Measurements from ENCODE around the gene SCGB1A1. TPM values are rescaled to one million over a fixed set of nuclear protein-coding genes. Genes with fewer than 3 reads are reported as not detected.

The SCGB1A1 gene
- total and polyA plus RNA-seq, 8 donors, result 0.94 to 4.3 TPM; not detected in 6

- intact Hi-C loops (cut with DNase I), result no loop called here
- no peaks in the 10 kb centered on the region for H3K36me3 ChIP-seq
- H3K4me1 ChIP-seq, result no peaks in the 10 kb centered on the region
- DNase-seq (no peak), ATAC-seq (no peak), FAIRE-seq (no peak)
- 51 to 52% methylated on average over 6 of the region's 6 CpGs for WGBS, 2 donors
- no peaks in the 10 kb centered on the region for H3K27me3 ChIP-seq
- H3K27ac ChIP-seq, result no peak overlapping the region
- no peak overlapping the region for H3K4me3 ChIP-seq
- H3K9me3 ChIP-seq, result no peaks in the 10 kb centered on the region
- TF ChIP-seq CTCF (IDR thresholded peaks at IDR 0.05), result no peak
Observed at GRCh38 chr11:62400281-62400680, 18.6 kb upstream of the SCGB1A1 start.

- no peak overlapping the region for H3K27ac ChIP-seq
- FAIRE-seq (no peak), DNase-seq (peak in 4 of 6 donors; percentile 22 to 64 (median 45)), ATAC-seq (peak; percentile 27 to 70 (median 63))
- intact Hi-C loops (cut with DNase I), result no loop called here
- no peak overlapping the region for H3K4me3 ChIP-seq
- 43% methylated on average over 9 of the region's 9 CpGs for WGBS, 2 donors
- H3K36me3 ChIP-seq, result no peaks in the 10 kb centered on the region
- H3K4me1 ChIP-seq, result no peaks in the 10 kb centered on the region
- H3K27me3 ChIP-seq, result no peaks in the 10 kb centered on the region
- TF ChIP-seq CTCF (IDR thresholded peaks at IDR 0.05), result no peak
- H3K9me3 ChIP-seq, result no peaks in the 10 kb centered on the region
Observed at GRCh38 chr11:62400760-62401159, 18.1 kb upstream of the SCGB1A1 start.

GRCh38 chr11:62401356-62401755, 17.5 kb upstream of the SCGB1A1 start:
- peak in 2 of 6 donors; percentile 23 to 24 for DNase-seq
- no peaks in the 10 kb centered on the region for H3K27me3 ChIP-seq
- H3K4me1 ChIP-seq, result no peaks in the 10 kb centered on the region
- no peaks in the 10 kb centered on the region for H3K9me3 ChIP-seq
- TF ChIP-seq CTCF (IDR thresholded peaks at IDR 0.05), result no peak
- intact Hi-C loops (cut with DNase I), result no loop called here
- no peak for ATAC-seq
- WGBS, 2 donors, result 80 to 88% methylated on average over 5 of the region's 5 CpGs
- H3K27ac ChIP-seq, result no peak overlapping the region
- no peak for FAIRE-seq
- no peaks in the 10 kb centered on the region for H3K36me3 ChIP-seq
- no peak overlapping the region for H3K4me3 ChIP-seq

- no peak for ATAC-seq
- H3K27ac ChIP-seq, result no peak overlapping the region
- DNase-seq, result peak in 2 of 6 donors; percentile 20 to 42
- TF ChIP-seq CTCF (IDR thresholded peaks at IDR 0.05), result no peak
- no peaks in the 10 kb centered on the region for H3K9me3 ChIP-seq
- WGBS, 2 donors, result 65 to 76% methylated on average over 7 of the region's 7 CpGs
- H3K4me3 ChIP-seq, result no peak overlapping the region
- H3K27me3 ChIP-seq, result no peaks in the 10 kb centered on the region
- intact Hi-C loops (cut with DNase I), result no loop called here
- no peaks in the 10 kb centered on the region for H3K36me3 ChIP-seq
- no peaks in the 10 kb centered on the region for H3K4me1 ChIP-seq
- no peak for FAIRE-seq
Observed at GRCh38 chr11:62401811-62402210, 17.0 kb upstream of the SCGB1A1 start.

GRCh38 chr11:62402226-62402959, 16.4 kb upstream of the SCGB1A1 start:
- TF ChIP-seq CTCF (IDR thresholded peaks at IDR 0.05), result no peak
- ATAC-seq (peak in 3 of 4 donors; percentile 60 to 81 (median 63)), FAIRE-seq (no peak), DNase-seq (peak in 3 of 6 donors; percentile 39 to 44 (median 41))
- Histone ChIP-seq H3K4me3 (no peak overlapping the region), H3K9me3 (no peaks in the 10 kb centered on the region), H3K36me3 (no peaks in the 10 kb centered on the region), H3K27me3 (no peaks in the 10 kb centered on the region), H3K27ac (no peak overlapping the region), H3K4me1 (no peaks in the 10 kb centered on the region)
- intact Hi-C loops (cut with DNase I), result no loop called here
- WGBS, 2 donors, result 62 to 70% methylated on average over 15 of the region's 15 CpGs

All from pancreas (tissue), 10 donors.